GM12801 (cell line): ENCODE data around the gene POGZ.

ENCODE experiments used
- CTCF ChIP-seq: IDR thresholded peaks from one replicate; pipeline ENCODE4 v1.5.1; 2011; ENCODE audit warnings: control low read depth; ENCODE audit not compliant: insufficient read length; ENCODE audit errors: extremely low read depth

The POGZ gene

GRCh38 chr1:151459331-151460046 is at the start of gene POGZ:
POGZ (minus strand) TSS chr1:151459494; CDS start chr1:151442204, 17,290 bp downstream.
- no peak for TF ChIP-seq CTCF

GRCh38 chr1:151508833-151509232 is 49.5 kb upstream of the POGZ start:
- TF ChIP-seq CTCF, result no peak

GRCh38 chr1:151504759-151505158 is 45.5 kb upstream of the POGZ start:
- no peak for TF ChIP-seq CTCF

GRCh38 chr1:151504252-151504651 is 45.0 kb upstream of the POGZ start:
- no peak for TF ChIP-seq CTCF

GRCh38 chr1:151502859-151503780 is 43.8 kb upstream of the POGZ start:
- no peak for TF ChIP-seq CTCF

- TF ChIP-seq CTCF, result no peak
Observed at GRCh38 chr1:151502035-151502700, 42.9 kb upstream of the POGZ start.

- TF ChIP-seq CTCF, result no peak
Observed at GRCh38 chr1:151501474-151501873, 42.2 kb upstream of the POGZ start.
